ENCODE results near the gene TSGA10. TPM values are rescaled to one million over a fixed set of nuclear protein-coding genes. Genes with fewer than 3 reads are reported as not detected.

TSGA10 gene
- total RNA-seq (16.1 TPM), polyA plus RNA-seq (ENCODE audit: insufficient read depth, low read depth, low replicate concordance) (5.3 TPM)
- long read RNA-seq, donor 1, partial matches to known transcripts = 0 of 19 reads
- long read RNA-seq, donor 1, other reads (novel, unspliced or antisense) = 19 of 19 reads
- long read RNA-seq, donor 2, partial matches to known transcripts = 14 of 14 reads
- long read RNA-seq, donor 2, other reads (novel, unspliced or antisense) = 0 of 14 reads
- long read RNA-seq, donor 3, partial matches to known transcripts = 40 of 42 reads
- long read RNA-seq, donor 3, other reads (novel, unspliced or antisense) = 0 of 42 reads
- long read RNA-seq, donor 4, partial matches to known transcripts = 15 of 16 reads
- long read RNA-seq, donor 4, other reads (novel, unspliced or antisense) = 0 of 16 reads
- long read RNA-seq, donor 5, partial matches to known transcripts = 0 of 1 reads
- long read RNA-seq, donor 5, other reads (novel, unspliced or antisense) = 0 of 1 reads
- long read RNA-seq, donor 6, partial matches to known transcripts = 59 of 60 reads
- long read RNA-seq, donor 6, other reads (novel, unspliced or antisense) = 0 of 60 reads
- long read RNA-seq, donor 7, partial matches to known transcripts = 2 of 12 reads
- long read RNA-seq, donor 7, other reads (novel, unspliced or antisense) = 10 of 12 reads
- long read RNA-seq, donor 8, partial matches to known transcripts = 19 of 38 reads
- long read RNA-seq, donor 8, other reads (novel, unspliced or antisense) = 16 of 38 reads
- long read RNA-seq, donor 9, partial matches to known transcripts = 0 of 5 reads
- long read RNA-seq, donor 9, other reads (novel, unspliced or antisense) = 5 of 5 reads
- long read RNA-seq, donor 10, partial matches to known transcripts = 37 of 39 reads
- long read RNA-seq, donor 10, other reads (novel, unspliced or antisense) = 0 of 39 reads

- DNase-seq (peak; percentile 94 to 98 (median 97)), FAIRE-seq (no peak)
- Histone ChIP-seq H3K4me3 (ENCODE audit: low read length in 3 of 3) (peak within 1 kb of the TSS; percentile 92 to 97 (median 95)), H3K4me1 (ENCODE audit: control insufficient read depth in 2 of 3, insufficient read depth in 2 of 3, low read depth in 1 of 3, low read length in 3 of 3) (peaks cover 0 to 13% (median 6%) of the 10 kb centered on the region in 3 donors), H3K36me3 (ENCODE audit: control insufficient read depth in 2 of 3, insufficient read depth in 3 of 3, low read length in 3 of 3) (peaks cover 0 to 3% (median 0%) of the 10 kb centered on the region in 3 donors), H3K27ac (ENCODE audit: low read depth in 2 of 2, low read length in 2 of 2) (peak within 1 kb of the TSS; percentile 95 to 97), H3K9ac (ENCODE audit: low read length in 3 of 3) (peak within 1 kb of the TSS; percentile 89 to 99 (median 96)), H3K27me3 (ENCODE audit: control insufficient read depth, insufficient read depth, low read length) (no peaks in the 10 kb centered on the region), H3K9me3 (ENCODE audit: control insufficient read depth in 2 of 3, insufficient read depth in 1 of 3, low read length in 3 of 3) (no peaks in the 10 kb centered on the region)
- TF ChIP-seq, protein P1, sequence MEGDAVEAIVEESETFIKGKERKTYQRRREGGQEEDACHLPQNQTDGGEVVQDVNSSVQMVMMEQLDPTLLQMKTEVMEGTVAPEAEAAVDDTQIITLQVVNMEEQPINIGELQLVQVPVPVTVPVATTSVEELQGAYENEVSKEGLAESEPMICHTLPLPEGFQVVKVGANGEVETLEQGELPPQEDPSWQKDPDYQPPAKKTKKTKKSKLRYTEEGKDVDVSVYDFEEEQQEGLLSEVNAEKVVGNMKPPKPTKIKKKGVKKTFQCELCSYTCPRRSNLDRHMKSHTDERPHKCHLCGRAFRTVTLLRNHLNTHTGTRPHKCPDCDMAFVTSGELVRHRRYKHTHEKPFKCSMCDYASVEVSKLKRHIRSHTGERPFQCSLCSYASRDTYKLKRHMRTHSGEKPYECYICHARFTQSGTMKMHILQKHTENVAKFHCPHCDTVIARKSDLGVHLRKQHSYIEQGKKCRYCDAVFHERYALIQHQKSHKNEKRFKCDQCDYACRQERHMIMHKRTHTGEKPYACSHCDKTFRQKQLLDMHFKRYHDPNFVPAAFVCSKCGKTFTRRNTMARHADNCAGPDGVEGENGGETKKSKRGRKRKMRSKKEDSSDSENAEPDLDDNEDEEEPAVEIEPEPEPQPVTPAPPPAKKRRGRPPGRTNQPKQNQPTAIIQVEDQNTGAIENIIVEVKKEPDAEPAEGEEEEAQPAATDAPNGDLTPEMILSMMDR (IDR thresholded peaks at IDR 0.05; ENCODE audit: borderline replicate concordance, extremely low read depth, insufficient read depth) = no peak
- intact Hi-C loops (cut with DNase I) = no loop called here
Observed at GRCh38 chr2:99154643-99155536, at the start of gene TSGA10, which contains the start of gene LIPT1. TSGA10 (minus strand) TSS chr2:99154942; CDS start chr2:99109439, 45,503 bp downstream. LIPT1 (plus strand) TSS chr2:99154967; CDS start chr2:99161958, 6,991 bp downstream.

- FAIRE-seq (no peak), DNase-seq (no peak)
- TF ChIP-seq, protein P1 (IDR thresholded peaks at IDR 0.05; ENCODE audit: borderline replicate concordance, extremely low read depth, insufficient read depth) = no peak
- Histone ChIP-seq H3K4me3 (ENCODE audit: low read length in 3 of 3) (no peak overlapping the region), H3K9me3 (ENCODE audit: control insufficient read depth in 2 of 3, insufficient read depth in 1 of 3, low read length in 3 of 3) (peaks cover 0 to 5% (median 0%) of the 10 kb centered on the region in 3 donors), H3K27ac (ENCODE audit: low read depth in 2 of 2, low read length in 2 of 2) (no peak overlapping the region), H3K27me3 (ENCODE audit: control insufficient read depth, insufficient read depth, low read length) (no peaks in the 10 kb centered on the region), H3K9ac (ENCODE audit: low read length in 3 of 3) (no peak overlapping the region), H3K4me1 (ENCODE audit: control insufficient read depth in 2 of 3, insufficient read depth in 2 of 3, low read depth in 1 of 3, low read length in 3 of 3) (no peaks in the 10 kb centered on the region), H3K36me3 (ENCODE audit: control insufficient read depth in 2 of 3, insufficient read depth in 3 of 3, low read length in 3 of 3) (peaks cover 0 to 4% (median 4%) of the 10 kb centered on the region in 3 donors)
- intact Hi-C loops (cut with DNase I) = no loop called here
Observed at GRCh38 chr2:99201959-99202678, 47.4 kb upstream of the TSGA10 start.

All from kidney (tissue), 22 donors.